Ishikawa (cell line): ENCODE measurements around the gene TOR1B.

ENCODE experiments used
- CEBPB ChIP-seq: IDR thresholded peaks from 2 replicates; pipeline ENCODE4 v1.6.1; 2012
- CREB1 ChIP-seq: IDR thresholded peaks from 2 replicates; pipeline ENCODE4 v1.6.1; 2012; ENCODE audit warnings: low read depth
- EGR1 ChIP-seq: IDR thresholded peaks from 2 replicates; pipeline ENCODE4 v1.6.1; 2012
- EP300 ChIP-seq: IDR thresholded peaks from 2 replicates; pipeline ENCODE4 v1.6.1; 2012; ENCODE audit warnings: borderline replicate concordance
- FOXM1 ChIP-seq: IDR thresholded peaks from 2 replicates; pipeline ENCODE4 v1.6.1; 2012; ENCODE audit warnings: low read depth, borderline replicate concordance
- TAF1 ChIP-seq: IDR thresholded peaks from 2 replicates; pipeline ENCODE4 v1.6.1; 2012; ENCODE audit warnings: low read depth, mild to moderate bottlenecking
- YY1 ChIP-seq: IDR thresholded peaks from 2 replicates; pipeline ENCODE4 v1.6.1; 2012; ENCODE audit warnings: low read depth
- TF ChIP-seq, protein P1 (sequence below): IDR thresholded peaks from 2 replicates; pipeline ENCODE4 v1.6.1; 2012

DNA sequence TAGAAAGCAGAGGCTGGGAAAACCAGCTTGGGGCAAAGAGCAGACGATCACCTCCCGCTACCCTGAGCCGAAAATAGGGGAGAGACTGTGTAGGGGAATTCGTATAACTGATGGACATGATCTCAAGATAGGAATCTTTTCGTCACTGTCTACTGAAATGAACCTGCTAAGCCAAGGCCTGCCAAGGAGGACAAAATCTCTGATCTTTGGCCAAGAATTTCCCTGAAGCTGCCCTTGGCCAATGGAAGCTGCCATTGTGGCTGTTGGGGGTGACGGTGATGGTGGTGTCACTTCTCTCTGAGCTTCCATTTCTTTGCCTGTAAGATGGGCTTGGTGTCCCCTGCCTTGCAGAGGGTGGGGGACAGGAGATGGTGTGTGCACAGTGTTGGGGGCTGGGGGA is 46.8 kb upstream of the TOR1B start:
- TF ChIP-seq CEBPB: no peak
- no peak for TF ChIP-seq TAF1
- TF ChIP-seq CREB1: no peak
- no peak for TF ChIP-seq YY1
- no peak for TF ChIP-seq EP300
- TF ChIP-seq, protein P1, sequence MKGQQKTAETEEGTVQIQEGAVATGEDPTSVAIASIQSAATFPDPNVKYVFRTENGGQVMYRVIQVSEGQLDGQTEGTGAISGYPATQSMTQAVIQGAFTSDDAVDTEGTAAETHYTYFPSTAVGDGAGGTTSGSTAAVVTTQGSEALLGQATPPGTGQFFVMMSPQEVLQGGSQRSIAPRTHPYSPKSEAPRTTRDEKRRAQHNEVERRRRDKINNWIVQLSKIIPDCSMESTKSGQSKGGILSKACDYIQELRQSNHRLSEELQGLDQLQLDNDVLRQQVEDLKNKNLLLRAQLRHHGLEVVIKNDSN: no peak
- no peak for TF ChIP-seq EGR1
- no peak for TF ChIP-seq FOXM1
